Stomach (tissue), 4 donors: ENCODE results near the gene LRCH1.

Experiments
- CTCF ChIP-seq, 7 experiments: fragments of 450-650 bp in 4 of 7; fragments of 200-600 bp in 3 of 7; sonication (generic) in 3 of 7; IDR thresholded peaks; one replicate each; pipeline ENCODE4 v1.5.1; 2016 to 2019; ENCODE audit warnings: antibody characterized with exemption in 7 of 7, control low read depth in 2 of 7, mild to moderate bottlenecking in 1 of 7
- EP300 ChIP-seq: sonication (generic); formaldehyde crosslinking; IDR thresholded peaks from one replicate; pipeline ENCODE4 v1.6.1; 2017; ENCODE audit warnings: antibody characterized with exemption
- POLR2A ChIP-seq, 4 donors: fragments of 450-650 bp; IDR thresholded peaks; one replicate each; pipeline ENCODE4 v1.6.1; 2016; ENCODE audit warnings: antibody characterized with exemption in 4 of 4, control low read depth in 2 of 4, mild to moderate bottlenecking in 1 of 4, moderate library complexity in 1 of 4
- POLR2AphosphoS5 ChIP-seq, 3 donors: sonication (generic); formaldehyde crosslinking; IDR thresholded peaks; one replicate each; pipeline ENCODE4 v1.6.1; 2016; ENCODE audit warnings: antibody characterized with exemption in 3 of 3

- no peak for TF ChIP-seq CTCF (IDR thresholded peaks at IDR 0.05)
- TF ChIP-seq EP300 = no peak
- TF ChIP-seq POLR2A (IDR thresholded peaks at IDR 0.05) = no peak
- TF ChIP-seq POLR2AphosphoS5 (IDR thresholded peaks at IDR 0.05) = no peak
Measured at GRCh38 chr13:46749951-46750350, 197.0 kb downstream of the LRCH1 start.
